ENCODE measurements around the gene MIPOL1. TPM values are rescaled to one million over a fixed set of nuclear protein-coding genes. Genes with fewer than 3 reads are reported as not detected.

MIPOL1 gene
- total and polyA plus RNA-seq, 2 of the 13 experiments (the other 11 are each of a cell fraction or from before 2014, with no cell fraction given) = 8.6 to 34.2 TPM

DNA sequence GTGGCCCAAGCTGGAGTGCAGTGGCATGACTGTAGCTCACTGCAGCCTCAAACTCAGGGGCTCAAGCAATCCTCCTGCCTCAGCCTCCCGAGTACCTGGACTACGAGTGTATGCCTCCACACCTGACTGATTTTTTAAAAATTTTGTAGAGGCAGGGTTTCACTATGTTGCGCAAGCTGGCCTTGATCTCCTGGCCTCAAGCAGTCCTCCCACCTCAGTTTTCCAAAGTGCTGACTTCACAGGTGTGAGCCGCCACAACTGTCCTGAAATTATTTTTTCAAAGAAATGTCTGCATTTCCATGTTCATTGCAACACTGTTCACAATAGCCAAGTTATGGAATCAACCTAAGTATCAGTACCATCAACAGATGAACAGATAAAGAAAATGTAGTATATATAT lies 285.9 kb downstream of the MIPOL1 start (continued):
- TF ChIP-seq, protein P1, sequence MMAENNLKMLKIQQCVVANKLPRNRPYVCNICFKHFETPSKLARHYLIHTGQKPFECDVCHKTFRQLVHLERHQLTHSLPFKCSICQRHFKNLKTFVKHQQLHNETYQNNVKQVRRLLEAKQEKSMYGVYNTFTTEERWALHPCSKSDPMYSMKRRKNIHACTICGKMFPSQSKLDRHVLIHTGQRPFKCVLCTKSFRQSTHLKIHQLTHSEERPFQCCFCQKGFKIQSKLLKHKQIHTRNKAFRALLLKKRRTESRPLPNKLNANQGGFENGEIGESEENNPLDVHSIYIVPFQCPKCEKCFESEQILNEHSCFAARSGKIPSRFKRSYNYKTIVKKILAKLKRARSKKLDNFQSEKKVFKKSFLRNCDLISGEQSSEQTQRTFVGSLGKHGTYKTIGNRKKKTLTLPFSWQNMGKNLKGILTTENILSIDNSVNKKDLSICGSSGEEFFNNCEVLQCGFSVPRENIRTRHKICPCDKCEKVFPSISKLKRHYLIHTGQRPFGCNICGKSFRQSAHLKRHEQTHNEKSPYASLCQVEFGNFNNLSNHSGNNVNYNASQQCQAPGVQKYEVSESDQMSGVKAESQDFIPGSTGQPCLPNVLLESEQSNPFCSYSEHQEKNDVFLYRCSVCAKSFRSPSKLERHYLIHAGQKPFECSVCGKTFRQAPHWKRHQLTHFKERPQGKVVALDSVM (CRISPR knock-in tag; IDR thresholded peaks at IDR 0.05) = peak; percentile 62
- TF ChIP-seq IKZF4 (CRISPR knock-in tag; IDR thresholded peaks at IDR 0.05; ENCODE audit: borderline replicate concordance, low read depth, not compliant biosample characterization) (no peak), TP53 (CRISPR knock-in tag; conservative IDR thresholded peaks at IDR 0.05) (no peak), MTA3 (CRISPR knock-in tag; IDR thresholded peaks at IDR 0.05) (no peak), SP2 (CRISPR knock-in tag; IDR thresholded peaks at IDR 0.05) (no peak)

DNA sequence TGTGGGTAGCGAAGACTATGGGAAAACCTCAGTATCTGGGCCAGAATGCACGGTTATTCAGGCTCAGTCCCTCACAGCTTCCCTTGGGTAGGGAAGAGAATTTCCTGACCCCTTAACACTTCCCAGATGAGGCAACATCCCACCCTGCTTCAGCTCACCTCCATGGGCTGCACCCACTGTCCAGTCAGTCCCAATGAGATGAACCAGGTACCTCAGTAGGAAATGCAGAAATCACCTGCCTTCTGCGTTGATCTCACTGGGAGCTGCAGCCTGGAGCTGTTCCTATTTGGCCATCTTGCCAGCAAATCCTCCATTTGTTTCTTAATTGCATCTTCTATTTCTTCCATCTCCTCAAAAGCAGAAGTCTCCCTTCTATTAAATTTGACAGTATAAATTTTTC lies 292.9 kb downstream of the MIPOL1 start:
- H3K36me3 ChIP-seq (replicated peaks in 1 of 2; ENCODE audit: control insufficient read depth in 1 of 2, insufficient read depth in 2 of 2, low read length in 2 of 2) = no peaks in the 10 kb centered on the region
- no peaks in the 10 kb centered on the region for H3K79me2 ChIP-seq (ENCODE audit: insufficient read depth, low read length)
- no peak for FAIRE-seq
- WGBS (ENCODE audit: low lambda C conversion rate) = 94% methylated on average over 3 of the region's 3 CpGs
- no TSS peak for BruUV-seq (replicated peaks)
- no peak for ATAC-seq
- peaks cover 5% of the 10 kb centered on the region; the same call in 1 of the 2 replicates for H3K4me1 ChIP-seq (ENCODE audit: insufficient read depth, low read length)
- no peak overlapping the region for H3K4me3 ChIP-seq (replicated peaks in 1 of 3; ENCODE audit: insufficient read depth in 1 of 3, low read depth in 2 of 3, low read length in 3 of 3)
- intact Hi-C loops (cut with micrococcal nuclease; ENCODE audit: unreplicated experiment) (no loop called here), in situ Hi-C loops (cut with HindIII; ENCODE audit: extremely low pct_ligation_motif_present, low pct_unique_long_range_greater_than_20kb) (no loop called here)
- POLR2A ChIA-PET = interaction anchor here (0.7 to 1.3 kb wide), 2 partner anchors 24 to 162 kb away, joined by 3 to 4 read pairs; no protein-coding TSS in a partner anchor
- no peak overlapping the region for H2AFZ ChIP-seq (ENCODE audit: low read length)
- H3K9ac ChIP-seq (ENCODE audit: insufficient read depth, low read depth, low read length) = no peak overlapping the region
- no peaks in the 10 kb centered on the region for H4K20me1 ChIP-seq (ENCODE audit: insufficient read depth, low read length)
- TF ChIP-seq, protein P2, sequence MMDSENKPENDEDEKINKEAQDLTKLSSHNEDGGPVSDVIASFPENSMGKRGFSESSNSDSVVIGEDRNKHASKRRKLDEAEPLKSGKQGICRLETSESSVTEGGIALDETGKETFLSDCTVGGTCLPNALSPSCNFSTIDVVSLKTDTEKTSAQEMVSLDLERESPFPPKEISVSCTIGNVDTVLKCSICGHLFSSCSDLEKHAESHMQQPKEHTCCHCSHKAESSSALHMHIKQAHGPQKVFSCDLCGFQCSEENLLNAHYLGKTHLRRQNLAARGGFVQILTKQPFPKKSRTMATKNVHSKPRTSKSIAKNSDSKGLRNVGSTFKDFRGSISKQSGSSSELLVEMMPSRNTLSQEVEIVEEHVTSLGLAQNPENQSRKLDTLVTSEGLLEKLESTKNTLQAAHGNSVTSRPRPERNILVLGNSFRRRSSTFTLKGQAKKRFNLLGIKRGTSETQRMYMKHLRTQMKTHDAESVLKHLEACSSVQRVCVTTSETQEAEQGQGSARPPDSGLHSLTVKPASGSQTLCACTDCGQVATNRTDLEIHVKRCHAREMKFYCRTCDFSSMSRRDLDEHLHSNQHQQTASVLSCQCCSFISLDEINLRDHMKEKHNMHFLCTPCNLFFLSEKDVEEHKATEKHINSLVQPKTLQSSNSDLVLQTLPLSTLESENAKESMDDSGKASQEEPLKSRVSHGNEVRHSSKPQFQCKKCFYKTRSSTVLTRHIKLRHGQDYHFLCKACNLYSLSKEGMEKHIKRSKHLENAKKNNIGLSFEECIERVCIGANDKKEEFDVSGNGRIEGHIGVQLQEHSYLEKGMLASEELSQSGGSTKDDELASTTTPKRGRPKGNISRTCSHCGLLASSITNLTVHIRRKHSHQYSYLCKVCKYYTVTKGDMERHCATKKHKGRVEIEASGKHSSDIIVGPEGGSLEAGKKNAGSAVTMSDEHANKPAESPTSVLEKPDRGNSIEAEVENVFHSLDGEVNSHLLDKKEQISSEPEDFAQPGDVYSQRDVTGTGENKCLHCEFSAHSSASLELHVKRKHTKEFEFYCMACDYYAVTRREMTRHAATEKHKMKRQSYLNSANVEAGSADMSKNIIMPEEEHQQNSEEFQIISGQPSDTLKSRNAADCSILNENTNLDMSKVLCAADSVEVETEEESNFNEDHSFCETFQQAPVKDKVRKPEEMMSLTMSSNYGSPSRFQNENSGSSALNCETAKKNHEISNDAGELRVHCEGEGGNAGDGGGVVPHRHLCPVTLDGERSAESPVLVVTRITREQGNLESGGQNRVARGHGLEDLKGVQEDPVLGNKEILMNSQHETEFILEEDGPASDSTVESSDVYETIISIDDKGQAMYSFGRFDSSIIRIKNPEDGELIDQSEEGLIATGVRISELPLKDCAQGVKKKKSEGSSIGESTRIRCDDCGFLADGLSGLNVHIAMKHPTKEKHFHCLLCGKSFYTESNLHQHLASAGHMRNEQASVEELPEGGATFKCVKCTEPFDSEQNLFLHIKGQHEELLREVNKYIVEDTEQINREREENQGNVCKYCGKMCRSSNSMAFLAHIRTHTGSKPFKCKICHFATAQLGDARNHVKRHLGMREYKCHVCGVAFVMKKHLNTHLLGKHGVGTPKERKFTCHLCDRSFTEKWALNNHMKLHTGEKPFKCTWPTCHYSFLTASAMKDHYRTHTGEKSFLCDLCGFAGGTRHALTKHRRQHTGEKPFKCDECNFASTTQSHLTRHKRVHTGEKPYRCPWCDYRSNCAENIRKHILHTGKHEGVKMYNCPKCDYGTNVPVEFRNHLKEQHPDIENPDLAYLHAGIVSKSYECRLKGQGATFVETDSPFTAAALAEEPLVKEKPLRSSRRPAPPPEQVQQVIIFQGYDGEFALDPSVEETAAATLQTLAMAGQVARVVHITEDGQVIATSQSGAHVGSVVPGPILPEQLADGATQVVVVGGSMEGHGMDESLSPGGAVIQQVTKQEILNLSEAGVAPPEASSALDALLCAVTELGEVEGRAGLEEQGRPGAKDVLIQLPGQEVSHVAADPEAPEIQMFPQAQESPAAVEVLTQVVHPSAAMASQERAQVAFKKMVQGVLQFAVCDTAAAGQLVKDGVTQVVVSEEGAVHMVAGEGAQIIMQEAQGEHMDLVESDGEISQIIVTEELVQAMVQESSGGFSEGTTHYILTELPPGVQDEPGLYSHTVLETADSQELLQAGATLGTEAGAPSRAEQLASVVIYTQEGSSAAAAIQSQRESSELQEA (CRISPR knock-in tag; IDR thresholded peaks at IDR 0.05; ENCODE audit: not compliant biosample characterization) = peak; percentile 22
- 0 out of 2 replicates have a peak, but pooled peaks have one; percentile 3 for TF ChIP-seq ZNF264 (CRISPR knock-in tag; IDR thresholded peaks at IDR 0.05)
- no peak for TF ChIP-seq FOXA1 (IDR thresholded peaks at IDR 0.05)
- TF ChIP-seq FOXA1 (CRISPR knock-in tag; IDR thresholded peaks at IDR 0.05) = no peak
- no peak for TF ChIP-seq SNAI1 (CRISPR knock-in tag; IDR thresholded peaks at IDR 0.05; ENCODE audit: borderline replicate concordance)
- TF ChIP-seq ZNF549 (CRISPR knock-in tag; IDR thresholded peaks at IDR 0.05) = no peak
- 0 out of 2 replicates have a peak, but pooled peaks have one; percentile 65 for TF ChIP-seq WIZ (CRISPR knock-in tag; IDR thresholded peaks at IDR 0.05)
- TF ChIP-seq ZNF230 (CRISPR knock-in tag; IDR thresholded peaks at IDR 0.05) = 0 out of 2 replicates have a peak, but pooled peaks have one; percentile 68
- DNase-seq (ENCODE audit: low spot score) = no peak
- no peaks in the 10 kb centered on the region for H3K9me3 ChIP-seq (ENCODE audit: low read length)
- H3K27ac ChIP-seq (ENCODE audit: extremely low read length, insufficient read depth, low read length) = no peak overlapping the region
- H3K4me2 ChIP-seq (ENCODE audit: low read depth, low read length) = no peak overlapping the region
- no peaks in the 10 kb centered on the region for H3K27me3 ChIP-seq (ENCODE audit: control insufficient read depth in 1 of 2, insufficient read depth in 2 of 2, low read length in 2 of 2)
- CTCF ChIA-PET (ENCODE audit: low intra/inter-chr PET ratio, low total read pairs) = no interaction called here
